Thyroid gland (tissue), 4 donors: ENCODE measurements around the gene KRT85.

ENCODE experiments used
- POLR2A ChIP-seq, 2 donors: fragments of 450-650 bp; IDR thresholded peaks; one replicate each; pipeline ENCODE4 v1.6.1; 2017; ENCODE audit warnings: antibody characterized with exemption in 2 of 2, mild to moderate bottlenecking in 2 of 2, moderate library complexity in 1 of 2
- TF ChIP-seq, protein P1 (sequence below), 6 experiments: fragments of 200-600 bp in 3 of 6; fragments of 450-650 bp in 3 of 6; sonication (generic) in 3 of 6; IDR thresholded peaks; one replicate each; pipeline ENCODE4 v1.5.1; 2016 to 2019; ENCODE audit warnings: antibody characterized with exemption in 6 of 6, mild to moderate bottlenecking in 2 of 6, inconsistent platforms in 1 of 6, moderate library complexity in 1 of 6

- no peak for TF ChIP-seq POLR2A (IDR thresholded peaks at IDR 0.05)
- TF ChIP-seq, protein P1, sequence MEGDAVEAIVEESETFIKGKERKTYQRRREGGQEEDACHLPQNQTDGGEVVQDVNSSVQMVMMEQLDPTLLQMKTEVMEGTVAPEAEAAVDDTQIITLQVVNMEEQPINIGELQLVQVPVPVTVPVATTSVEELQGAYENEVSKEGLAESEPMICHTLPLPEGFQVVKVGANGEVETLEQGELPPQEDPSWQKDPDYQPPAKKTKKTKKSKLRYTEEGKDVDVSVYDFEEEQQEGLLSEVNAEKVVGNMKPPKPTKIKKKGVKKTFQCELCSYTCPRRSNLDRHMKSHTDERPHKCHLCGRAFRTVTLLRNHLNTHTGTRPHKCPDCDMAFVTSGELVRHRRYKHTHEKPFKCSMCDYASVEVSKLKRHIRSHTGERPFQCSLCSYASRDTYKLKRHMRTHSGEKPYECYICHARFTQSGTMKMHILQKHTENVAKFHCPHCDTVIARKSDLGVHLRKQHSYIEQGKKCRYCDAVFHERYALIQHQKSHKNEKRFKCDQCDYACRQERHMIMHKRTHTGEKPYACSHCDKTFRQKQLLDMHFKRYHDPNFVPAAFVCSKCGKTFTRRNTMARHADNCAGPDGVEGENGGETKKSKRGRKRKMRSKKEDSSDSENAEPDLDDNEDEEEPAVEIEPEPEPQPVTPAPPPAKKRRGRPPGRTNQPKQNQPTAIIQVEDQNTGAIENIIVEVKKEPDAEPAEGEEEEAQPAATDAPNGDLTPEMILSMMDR (IDR thresholded peaks at IDR 0.05), result no peak
Measured at GRCh38 chr12:52314511-52314910, 52.8 kb downstream of the KRT85 start.
